H1 (cell line): ENCODE data around the gene CRADD. TPM values are rescaled to one million over a fixed set of nuclear protein-coding genes. Genes with fewer than 3 reads are reported as not detected.

Experiments used
- CTCF ChIA-PET: fragments of 300-600 bp; sonication (Branson Sonifier 250); formaldehyde crosslinking; loops from one replicate; lab custom pipeline; 2021; ENCODE audit not compliant: partially characterized antibody; lab: Charles Lee
- POLR2A ChIA-PET: fragments of 300-600 bp; sonication (Branson Sonifier 250); formaldehyde crosslinking; loops from one replicate; lab custom pipeline; 2021; ENCODE audit warnings: inconsistent platforms; ENCODE audit not compliant: partially characterized antibody; lab: Charles Lee
- DNase-seq, 2 experiments: peaks; one replicate each; pipeline versions ENCODE4 v3.0.0 to v3.0.0-alpha.2; 2010 to 2022; ENCODE audit warnings: low spot score in 2 of 2, low read depth in 1 of 2, mixed read lengths in 1 of 2
- FAIRE-seq: peaks from 2 replicates; lab custom pipeline; 2011; peaks lifted over from hg19 to GRCh38; lab: Jason Lieb, UNC
- H2AFZ ChIP-seq: 2 replicates; pipeline ENCODE4 v1.8.1; 2012; ENCODE audit warnings: low read length, inconsistent platforms
- H2AK5ac ChIP-seq: 2 replicates; pipeline ENCODE4 v1.6.1; 2013; ENCODE audit warnings: low read depth, low read length
- H2BK120ac ChIP-seq: replicated peaks from 2 replicates; pipeline ENCODE3; 2013; ENCODE audit warnings: low read depth, low read length, inconsistent platforms
- H2BK12ac ChIP-seq: 2 replicates; pipeline ENCODE4 v1.6.1; 2013; ENCODE audit warnings: low read depth, low read length
- H2BK15ac ChIP-seq: 2 replicates; pipeline ENCODE4 v1.6.1; 2013; ENCODE audit warnings: low read length
- H2BK20ac ChIP-seq: 2 replicates; pipeline ENCODE4 v1.6.1; 2013; ENCODE audit warnings: low read length
- H2BK5ac ChIP-seq: 2 replicates; pipeline ENCODE4 v1.6.1; 2013; ENCODE audit warnings: low read depth, low read length
- H3K14ac ChIP-seq: 2 replicates; pipeline ENCODE4 v1.6.1; 2013; ENCODE audit warnings: inconsistent platforms; ENCODE audit not compliant: insufficient read length
- H3K18ac ChIP-seq: 2 replicates; pipeline ENCODE4 v1.6.1; 2013; ENCODE audit warnings: low read length; ENCODE audit errors: extremely low read depth
- H3K23ac ChIP-seq: 2 replicates; pipeline ENCODE4 v1.6.1; 2013; ENCODE audit warnings: inconsistent platforms; ENCODE audit not compliant: insufficient read length
- H3K23me2 ChIP-seq: 2 replicates; pipeline ENCODE4 v1.6.1; 2013; ENCODE audit warnings: low read depth, low read length
- H3K27ac ChIP-seq: 2 replicates; pipeline ENCODE4 v1.6.1; 2011; ENCODE audit warnings: low read depth, low read length, inconsistent platforms
- H3K27me3 ChIP-seq, 4 experiments: replicated peaks in 1 of 4; 1 replicate in 1 of 4; 2 replicates in 3 of 4; pipeline versions ENCODE4 v1.6.1 to v1.8.1; 2011 to 2013; ENCODE audit warnings: low read length in 3 of 4, mild to moderate bottlenecking in 3 of 4, inconsistent platforms in 2 of 4, mixed read lengths in 2 of 4, moderate library complexity in 1 of 4; ENCODE audit not compliant: control insufficient read depth in 3 of 4, insufficient read depth in 3 of 4; ENCODE audit errors: extremely low read depth in 1 of 4
- H3K36me3 ChIP-seq, 4 experiments: 2 replicates each; pipeline versions ENCODE4 v1.6.1 to v1.8.1; 2011 to 2013; ENCODE audit warnings: mild to moderate bottlenecking in 4 of 4, low read length in 3 of 4, moderate library complexity in 2 of 4, control low read depth in 1 of 4, inconsistent platforms in 1 of 4; ENCODE audit not compliant: insufficient read depth in 4 of 4, control insufficient read depth in 2 of 4
- H3K4ac ChIP-seq: replicated peaks from 2 replicates; pipeline ENCODE3; 2013; ENCODE audit warnings: low read length, low read depth, mixed read lengths, inconsistent platforms; ENCODE audit not compliant: insufficient read length
- H3K4me1 ChIP-seq, 4 experiments: replicated peaks in 1 of 4; 1 replicate in 1 of 4; 2 replicates in 3 of 4; pipeline versions ENCODE4 v1.6.1 to v1.8.1; 2011 to 2013; ENCODE audit warnings: low read length in 3 of 4, inconsistent platforms in 2 of 4, mixed read lengths in 1 of 4; ENCODE audit not compliant: insufficient read depth in 4 of 4, control insufficient read depth in 3 of 4
- H3K4me2 ChIP-seq, 2 experiments: 2 replicates each; pipeline versions ENCODE4 v1.6.1 to v1.8.1; 2011 to 2013; ENCODE audit warnings: low read depth in 2 of 2, low read length in 2 of 2, control low read depth in 1 of 2, inconsistent platforms in 1 of 2, mild to moderate bottlenecking in 1 of 2; ENCODE audit not compliant: insufficient read depth in 1 of 2
- H3K4me3 ChIP-seq, 4 experiments: fragments of 200-600, 300-600 bp in 1 of 4; sonication (generic), shearing (Covaris generic), sonication (Bioruptor Twin) in 1 of 4; 2 replicates each; pipeline versions ENCODE4 v1.5.1 to v1.8.1; 2011 to 2016; ENCODE audit warnings: low read length in 4 of 4, low read depth in 3 of 4, control low read depth in 2 of 4, inconsistent platforms in 2 of 4, mild to moderate bottlenecking in 2 of 4, mixed read lengths in 1 of 4, moderate library complexity in 1 of 4; ENCODE audit not compliant: insufficient read depth in 2 of 4; ENCODE audit errors: extremely low read depth in 1 of 4
- H3K56ac ChIP-seq: replicated peaks from 2 replicates; pipeline ENCODE3; 2013; ENCODE audit warnings: low read depth, mild to moderate bottlenecking, mixed read lengths, low read length, inconsistent platforms; ENCODE audit not compliant: insufficient read length
- H3K79me1 ChIP-seq: 2 replicates; pipeline ENCODE4 v1.6.1; 2013; ENCODE audit warnings: low read depth, low read length, control low read depth
- H3K79me2 ChIP-seq, 2 experiments: 2 replicates each; pipeline versions ENCODE4 v1.6.1 to v1.8.1; 2012 to 2013; ENCODE audit warnings: low read length in 2 of 2, mild to moderate bottlenecking in 2 of 2, inconsistent platforms in 1 of 2; ENCODE audit not compliant: insufficient read depth in 2 of 2, control insufficient read depth in 1 of 2
- H3K9ac ChIP-seq, 4 experiments: replicated peaks in 1 of 4; 1 replicate in 1 of 4; 2 replicates in 3 of 4; pipeline versions ENCODE4 v1.6.1 to v1.8.1; 2011 to 2013; ENCODE audit warnings: low read depth in 3 of 4, low read length in 3 of 4, control low read depth in 2 of 4, mild to moderate bottlenecking in 2 of 4, moderate library complexity in 2 of 4, inconsistent platforms in 1 of 4; ENCODE audit errors: extremely low read depth in 1 of 4
- H3K9me3 ChIP-seq, 2 experiments: 2 replicates each; pipeline versions ENCODE4 v1.6.1 to v1.8.1; 2012 to 2013; ENCODE audit warnings: mild to moderate bottlenecking in 2 of 2, moderate library complexity in 2 of 2, control low read depth in 1 of 2, inconsistent platforms in 1 of 2, low read depth in 1 of 2, low read length in 1 of 2, mixed read lengths in 1 of 2; ENCODE audit not compliant: insufficient read depth in 2 of 2
- H4K20me1 ChIP-seq, 2 experiments: replicated peaks in 1 of 2; 2 replicates each; pipeline versions ENCODE3 to v1.8.1; 2011 to 2013; ENCODE audit warnings: inconsistent platforms in 2 of 2, low read length in 2 of 2, mild to moderate bottlenecking in 1 of 2; ENCODE audit not compliant: insufficient read depth in 2 of 2, control insufficient read depth in 1 of 2
- H4K5ac ChIP-seq: 2 replicates; pipeline ENCODE4 v1.6.1; 2013; ENCODE audit warnings: low read length, low read depth, mixed read lengths, inconsistent platforms; ENCODE audit not compliant: insufficient read length
- H4K8ac ChIP-seq: 2 replicates; pipeline ENCODE4 v1.8.0; 2013; ENCODE audit warnings: mild to moderate bottlenecking, moderate library complexity, low read length, inconsistent platforms; ENCODE audit not compliant: insufficient read depth; ENCODE audit errors: extremely low read depth
- H4K91ac ChIP-seq: replicated peaks from 2 replicates; pipeline ENCODE3; 2013; ENCODE audit warnings: low read length, mixed read lengths, inconsistent platforms; ENCODE audit not compliant: insufficient read length
- EP300 ChIP-seq, 2 experiments: IDR thresholded peaks; 1 replicate in 1 of 2; 2 replicates in 1 of 2; pipeline ENCODE4 v1.6.1; 2011 to 2012; ENCODE audit warnings: low read depth in 2 of 2, low read length in 2 of 2, mild to moderate bottlenecking in 2 of 2, borderline replicate concordance in 1 of 2, inconsistent platforms in 1 of 2, moderate library complexity in 1 of 2
- RAD21 ChIP-seq, 2 experiments: IDR thresholded peaks in 1 of 2; conservative IDR thresholded peaks in 1 of 2; 2 replicates each; pipeline ENCODE4 v1.6.1; 2011; ENCODE audit warnings: low read depth in 2 of 2, low read length in 2 of 2, improper control_type of control experiment in 1 of 2, inconsistent platforms in 1 of 2, mild to moderate bottlenecking in 1 of 2, moderate library complexity in 1 of 2
- SIRT6 ChIP-seq: IDR thresholded peaks from one replicate; pipeline ENCODE4 v1.7.1; 2012; ENCODE audit warnings: low read length, inconsistent platforms
- SP1 ChIP-seq: IDR thresholded peaks from 2 replicates; pipeline ENCODE4 v1.6.1; 2011; ENCODE audit warnings: low read depth, low read length
- WGBS, 2 experiments: shearing (Covaris generic) in 1 of 2; methylation state at CpG; one replicate each; pipeline versions ENCODE4 v1.1.6 to v1.1.7; 2013 to 2015; ENCODE audit warnings: low lambda C conversion rate in 2 of 2, mixed read lengths in 2 of 2, inconsistent platforms in 1 of 2, low coverage in 1 of 2, missing lambda C conversion rate in 1 of 2; ENCODE audit not compliant: insufficient replicate concordance in 2 of 2, insufficient coverage in 1 of 2, insufficient read length in 1 of 2; ENCODE audit errors: extremely low coverage in 1 of 2, missing lambda C conversion rate in 1 of 2; 5-methylcytosine and 5-hydroxymethylcytosine counted together
- polyA plus RNA-seq, 7 experiments: library from polyadenylated mRNA; depleted of rRNA in 3 of 7; stranded (reverse) in 5 of 7; unstranded in 2 of 7; fragments of >200 nt in 5 of 7; fragments of 200-250 nt in 2 of 7; gene quantifications; 1 replicate in 5 of 7; 2 replicates in 1 of 7; 4 replicates in 1 of 7; pipeline versions ENCODE4 v1.2.1 to v1.2.3, GENCODE V29; 2011 to 2013; ENCODE audit warnings: missing spikeins in 2 of 7, mixed read lengths in 2 of 7
- total RNA-seq: library from RNA; stranded (reverse); fragmentation: NEBNext Ultra II Directional; extraction: Animal tissue kit (Norgen Biotek cat#: 25700); gene quantifications from 2 replicates; pipeline ENCODE4 v1.2.1, GENCODE V29; 2021
- TF ChIP-seq, protein P1 (sequence below), 3 experiments: IDR thresholded peaks; 1 replicate in 2 of 3; 2 replicates in 1 of 3; pipeline versions ENCODE4 v1.5.1 to v1.6.1; 2011; ENCODE audit warnings: low read length in 3 of 3, mild to moderate bottlenecking in 3 of 3, inconsistent platforms in 2 of 3, low read depth in 1 of 3, moderate library complexity in 1 of 3; ENCODE audit not compliant: insufficient read depth in 1 of 3; ENCODE audit errors: control extremely low read depth in 1 of 3

The CRADD gene
- total and polyA plus RNA-seq, 2 of the 8 experiments (the other 6 are each of a cell fraction or from before 2014, with no cell fraction given) = 8.1 to 15.4 TPM

DNA sequence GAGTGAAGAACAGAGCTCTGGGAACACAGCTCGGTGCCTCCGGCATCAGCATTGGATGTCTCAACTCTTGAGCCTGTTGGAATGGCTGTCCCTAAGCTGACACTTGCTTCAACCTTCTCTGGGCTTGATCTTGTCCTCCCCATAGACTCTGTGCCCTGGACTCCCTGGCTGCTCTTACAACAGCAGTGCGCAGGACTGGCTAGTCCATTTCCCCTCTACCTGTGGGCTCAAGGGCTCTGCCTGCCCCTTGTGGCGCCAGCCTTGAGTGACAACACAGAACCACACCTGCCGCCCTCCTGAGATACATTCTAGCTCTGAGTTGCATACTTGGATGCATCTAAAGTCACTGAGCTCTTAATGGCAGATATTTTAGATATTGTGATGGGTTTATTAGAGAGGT, 6.2 kb downstream of the CRADD start:
- H3K27me3 ChIP-seq = no peaks in the 10 kb centered on the region
- no peak overlapping the region for H4K8ac ChIP-seq
- WGBS, 2 experiments = 91% methylated on average over 5 of the region's 5 CpGs; no CpG with 5 or more reads in 1 of the 2 experiments
- H2AK5ac ChIP-seq = no peak overlapping the region; the same call in 1 of the 2 replicates
- no peak overlapping the region for H4K5ac ChIP-seq
- no peaks in the 10 kb centered on the region for H3K36me3 ChIP-seq
- ChIA-PET CTCF (interaction anchor here (0.5 to 2.4 kb wide), 17 partner anchors 8 to 419 kb away, joined by 3 to 15 read pairs (median 4); no protein-coding TSS in a partner anchor), POLR2A (interaction anchor here (1.0 to 1.3 kb wide), 3 partner anchors 58 to 114 kb away, joined by 3 to 5 read pairs (median 5); partner anchors contain the start of gene SOCS2)
- H3K79me2 ChIP-seq = no peaks in the 10 kb centered on the region
- no peak overlapping the region for H3K9ac ChIP-seq
- H2AFZ ChIP-seq = no peak overlapping the region
- no peak overlapping the region for H3K4me3 ChIP-seq
- 0 out of 2 replicates have a peak overlapping the region, but pooled peaks have one; percentile 36 for H2BK5ac ChIP-seq
- DNase-seq (no peak), FAIRE-seq (no peak)
- H3K56ac ChIP-seq = no peak overlapping the region
- 0 out of 2 replicates have a peak overlapping the region, but pooled peaks have one; percentile 13 for H2BK20ac ChIP-seq
- H3K79me1 ChIP-seq = no peaks in the 10 kb centered on the region
- peak overlapping the region; percentile 29 for H4K91ac ChIP-seq
- TF ChIP-seq, protein P1, sequence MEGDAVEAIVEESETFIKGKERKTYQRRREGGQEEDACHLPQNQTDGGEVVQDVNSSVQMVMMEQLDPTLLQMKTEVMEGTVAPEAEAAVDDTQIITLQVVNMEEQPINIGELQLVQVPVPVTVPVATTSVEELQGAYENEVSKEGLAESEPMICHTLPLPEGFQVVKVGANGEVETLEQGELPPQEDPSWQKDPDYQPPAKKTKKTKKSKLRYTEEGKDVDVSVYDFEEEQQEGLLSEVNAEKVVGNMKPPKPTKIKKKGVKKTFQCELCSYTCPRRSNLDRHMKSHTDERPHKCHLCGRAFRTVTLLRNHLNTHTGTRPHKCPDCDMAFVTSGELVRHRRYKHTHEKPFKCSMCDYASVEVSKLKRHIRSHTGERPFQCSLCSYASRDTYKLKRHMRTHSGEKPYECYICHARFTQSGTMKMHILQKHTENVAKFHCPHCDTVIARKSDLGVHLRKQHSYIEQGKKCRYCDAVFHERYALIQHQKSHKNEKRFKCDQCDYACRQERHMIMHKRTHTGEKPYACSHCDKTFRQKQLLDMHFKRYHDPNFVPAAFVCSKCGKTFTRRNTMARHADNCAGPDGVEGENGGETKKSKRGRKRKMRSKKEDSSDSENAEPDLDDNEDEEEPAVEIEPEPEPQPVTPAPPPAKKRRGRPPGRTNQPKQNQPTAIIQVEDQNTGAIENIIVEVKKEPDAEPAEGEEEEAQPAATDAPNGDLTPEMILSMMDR (IDR thresholded peaks at IDR 0.05; ENCODE audit: control extremely low read depth in 1 of 3, insufficient read depth in 1 of 3, low read depth in 1 of 3, low read length in 3 of 3) = peak in 2 of 3 experiments; percentile 33 to 47; a peak in 2 of 4 replicates
- TF ChIP-seq SP1 (no peak), EP300 (IDR thresholded peaks at IDR 0.05; ENCODE audit: borderline replicate concordance in 1 of 2, low read depth in 2 of 2, low read length in 2 of 2) (no peak), RAD21 (IDR thresholded peaks at IDR 0.05 in 1 of 2, conservative IDR thresholded peaks at IDR 0.05 in 1 of 2; ENCODE audit: low read depth in 2 of 2, low read length in 2 of 2) (peak; percentile 30 to 46; a peak in 3 of 4 replicates), SIRT6 (no peak)
- H3K23ac ChIP-seq = no peak overlapping the region
- H4K20me1 ChIP-seq = no peaks in the 10 kb centered on the region
- no peak overlapping the region for H3K4me2 ChIP-seq
- peak overlapping the region; percentile 68; the same call in 1 of the 2 replicates for H2BK12ac ChIP-seq
- H2BK15ac ChIP-seq = 0 out of 2 replicates have a peak overlapping the region, but pooled peaks have one; percentile 83
- H3K14ac ChIP-seq = no peak overlapping the region
- H3K18ac ChIP-seq = 0 out of 2 replicates have a peak overlapping the region, but pooled peaks have one; percentile 35
- no peaks in the 10 kb centered on the region; the same call in 1 of the 2 replicates for H3K23me2 ChIP-seq
- no peak overlapping the region for H3K4ac ChIP-seq
- H3K9me3 ChIP-seq = no peaks in the 10 kb centered on the region
- no peak overlapping the region for H2BK120ac ChIP-seq
- H3K4me1 ChIP-seq = peaks cover 3 to 5% (median 4%) of the 10 kb centered on the region in 4 experiments; a peak in 4 of 7 replicates
- no peak overlapping the region for H3K27ac ChIP-seq
